HS-5 (cell line): ENCODE data around the gene NDUFV1.
"Not testable (repeated sequence)": the region's sequence is repeated elsewhere in the genome, so short reads cannot be mapped to it uniquely, and the experiment has no call there.

Experiments used
- DNase-seq: peaks from one replicate; pipeline ENCODE4 v3.0.0-alpha.2; 2012; ENCODE audit warnings: low read depth

The NDUFV1 gene

DNA sequence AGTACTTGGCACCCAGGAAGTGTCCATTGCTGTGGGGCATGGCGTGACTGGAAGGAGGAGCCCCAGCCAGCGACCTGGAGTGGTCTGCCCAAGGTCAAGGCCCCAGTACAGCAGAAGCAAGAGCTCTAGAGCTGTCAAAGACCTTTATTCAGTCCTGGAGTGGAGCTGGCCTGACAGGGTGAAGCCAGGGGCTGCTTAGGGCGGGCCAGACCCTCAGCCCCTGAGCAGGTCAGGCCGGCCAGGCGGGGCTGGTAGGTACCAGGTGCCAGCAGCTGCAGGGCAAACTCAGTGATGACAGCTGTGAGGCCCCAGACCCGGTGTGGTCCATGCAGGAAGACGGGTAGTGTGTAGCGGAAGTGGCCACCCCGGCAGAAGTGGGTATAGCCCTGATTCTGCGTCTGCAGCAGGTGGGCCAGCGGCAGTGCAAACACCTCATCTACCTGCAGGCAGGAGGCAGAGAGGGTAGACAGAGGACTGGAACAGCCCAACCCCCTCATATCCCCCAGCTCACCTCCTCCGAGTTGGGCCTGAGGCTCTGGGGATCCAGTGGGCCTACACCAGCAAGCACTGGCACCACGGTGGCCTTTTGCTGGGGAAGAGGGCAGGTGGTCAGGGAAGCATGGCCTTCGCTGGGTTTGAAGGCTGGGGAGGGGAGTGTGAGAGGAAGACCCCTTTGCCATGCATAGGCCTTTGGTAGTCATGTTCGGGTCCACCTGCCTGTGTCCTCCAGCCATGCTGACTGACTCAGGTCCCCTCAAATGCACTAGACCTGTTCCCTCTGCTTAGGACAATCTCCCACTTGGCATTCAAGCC, 21.3 kb downstream of the NDUFV1 start:
- no peak for DNase-seq

DNA sequence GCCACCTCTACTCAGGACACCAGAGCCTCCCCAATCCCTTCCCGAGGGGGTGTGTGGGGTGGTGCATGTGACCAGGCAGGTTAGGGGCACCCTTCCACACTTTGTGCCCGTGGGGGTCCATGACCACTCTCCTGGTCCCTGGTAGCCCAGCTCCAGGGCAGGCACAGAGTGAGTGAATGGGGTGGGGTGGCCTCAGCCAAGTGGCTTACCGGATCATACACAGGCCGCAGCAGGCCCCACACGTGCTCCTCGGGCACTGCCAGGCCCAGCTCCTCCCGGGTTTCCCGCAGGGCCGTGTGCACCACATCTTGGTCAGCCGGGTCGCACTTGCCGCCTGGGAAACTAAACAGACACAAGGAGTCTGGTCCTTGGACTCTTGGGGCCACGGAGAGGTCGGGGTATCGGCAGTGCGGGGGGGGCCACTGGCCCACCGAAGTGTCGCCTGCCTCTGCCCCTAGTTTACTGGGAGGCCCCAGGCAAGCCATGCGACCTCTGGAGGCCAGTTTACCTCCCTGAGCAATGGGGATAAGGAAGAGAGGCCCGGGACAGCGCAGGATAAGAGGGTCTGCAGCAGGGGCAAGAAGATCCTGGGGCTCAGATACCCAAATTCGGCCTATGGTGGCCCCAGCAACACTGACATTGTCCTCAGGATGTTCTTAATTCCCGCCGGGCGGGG, 22.1 kb downstream of the NDUFV1 start:
- no peak for DNase-seq

DNA sequence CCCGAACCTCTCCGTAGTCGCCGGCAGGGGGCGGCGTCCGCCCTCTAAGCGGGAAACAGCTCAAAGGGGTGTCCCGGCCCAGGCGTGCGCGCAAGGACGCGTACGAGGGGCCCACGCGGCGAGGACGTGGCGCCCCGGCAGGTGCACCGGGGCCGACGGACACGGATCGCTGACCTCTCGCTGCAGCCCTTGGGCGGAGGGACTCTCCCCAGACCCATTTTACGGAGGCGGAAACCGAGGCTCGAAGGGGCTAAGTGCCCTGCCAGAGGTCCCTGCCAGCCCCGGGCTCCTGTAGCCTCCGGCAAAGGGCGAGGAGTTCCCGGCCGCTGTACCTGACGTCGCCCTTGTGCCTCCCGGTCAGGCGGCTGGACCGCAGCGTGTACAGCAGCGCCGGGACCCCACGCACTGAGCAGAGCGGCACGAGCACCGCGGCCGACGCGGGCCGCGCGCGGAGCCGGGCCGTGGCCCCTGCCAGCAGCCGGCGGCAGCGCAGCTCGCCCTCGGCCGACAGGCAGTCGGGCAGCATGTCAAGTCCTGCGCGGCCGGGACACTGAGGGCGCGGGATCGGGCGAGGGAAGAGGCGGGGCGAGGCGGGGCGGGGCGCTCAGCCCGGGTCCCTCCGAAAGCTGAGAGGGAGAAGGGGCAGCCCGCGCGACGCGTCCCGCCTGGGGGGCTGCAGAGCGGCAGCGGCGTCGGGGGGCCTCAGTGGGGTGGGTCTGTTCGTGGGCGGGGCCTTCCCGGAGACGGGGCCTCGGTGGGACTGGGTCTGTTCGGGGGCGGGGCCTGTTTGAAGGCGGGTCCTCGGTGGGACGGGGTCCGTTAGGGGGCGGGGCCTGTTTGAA, 22.9 kb downstream of the NDUFV1 start, which contains the start of gene NUDT8:
Gene NUDT8 (minus strand): TSS at position 552 of the 842 bp plus-strand sequence. CDS start 26 bp downstream, at position 526.
- peak; percentile 28 for DNase-seq

DNA sequence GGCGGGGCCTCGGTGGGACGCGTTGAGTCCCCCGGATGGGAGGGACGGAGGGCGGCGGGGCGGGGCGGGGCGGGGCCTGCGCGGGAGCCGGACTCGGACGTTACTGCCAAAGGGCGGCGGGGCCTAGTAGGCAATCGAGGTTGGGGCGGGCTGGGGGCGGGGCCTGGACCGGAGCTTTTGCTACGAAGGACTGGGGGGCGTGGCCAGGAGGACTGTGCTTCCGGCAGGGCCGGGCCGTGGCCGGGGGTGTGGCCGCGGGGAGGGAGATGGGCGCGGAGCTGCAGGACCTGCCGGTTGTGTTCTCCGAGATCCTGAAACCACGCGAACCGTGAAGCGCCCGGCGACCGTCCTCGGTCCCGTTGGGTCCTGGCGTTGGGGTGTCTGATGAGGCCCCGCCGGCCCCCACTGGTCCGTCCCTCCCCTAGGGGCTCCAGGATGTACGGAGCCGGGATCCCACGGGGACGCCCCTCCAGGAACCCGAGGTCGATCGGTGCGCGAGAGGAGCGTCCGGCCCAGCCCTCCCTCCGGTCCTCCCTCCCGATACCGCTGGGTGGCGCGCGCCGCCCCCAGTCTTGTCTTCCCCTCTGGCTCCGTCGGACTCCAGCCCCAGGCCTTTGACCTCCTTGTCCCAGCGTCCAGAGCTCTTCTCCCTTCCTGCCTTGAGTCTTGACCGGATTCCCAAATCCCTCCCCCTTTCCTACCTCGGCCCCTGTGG, 23.6 kb downstream of the NDUFV1 start:
- DNase-seq: peak; percentile 72

DNA sequence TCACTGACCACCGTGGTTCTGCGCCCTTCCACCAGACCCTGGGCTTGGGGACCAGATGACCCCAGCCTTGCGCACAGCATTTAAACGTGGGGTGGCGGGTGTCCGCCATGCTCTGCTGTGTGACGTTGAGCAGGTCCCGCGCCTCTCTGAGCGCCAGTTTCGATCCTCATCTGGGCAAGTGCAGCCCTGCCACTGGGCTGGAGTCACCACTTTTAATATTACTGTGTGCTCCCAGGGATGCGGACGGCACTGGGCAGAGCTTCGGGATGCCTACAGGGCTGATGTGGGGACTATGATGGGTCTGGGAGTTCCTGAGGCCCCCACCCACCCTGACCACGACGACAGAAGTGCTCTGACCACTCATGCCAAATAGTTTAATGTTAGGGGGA, 24.2 kb downstream of the NDUFV1 start:
- no peak for DNase-seq

DNA sequence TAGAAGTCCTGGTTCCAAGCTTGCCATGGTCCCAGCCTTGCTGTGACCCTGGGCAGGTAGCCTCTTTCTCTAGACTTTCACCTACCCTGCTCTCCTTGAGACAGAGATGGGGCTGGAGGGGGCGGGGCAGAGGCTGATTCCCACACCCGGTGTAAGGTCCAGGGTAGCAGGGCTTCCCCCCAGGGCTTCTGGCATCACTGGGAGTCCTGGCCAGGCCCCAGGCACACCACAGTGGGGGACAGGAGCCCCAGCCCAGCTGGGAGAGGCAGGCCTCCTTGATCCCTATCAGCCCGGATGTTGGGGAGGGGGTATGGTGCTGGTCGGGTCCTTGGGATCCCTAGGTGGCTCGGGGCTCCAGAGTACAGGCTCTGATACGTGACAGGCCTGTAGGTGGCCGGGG, 24.7 kb downstream of the NDUFV1 start:
- no peak for DNase-seq

DNA sequence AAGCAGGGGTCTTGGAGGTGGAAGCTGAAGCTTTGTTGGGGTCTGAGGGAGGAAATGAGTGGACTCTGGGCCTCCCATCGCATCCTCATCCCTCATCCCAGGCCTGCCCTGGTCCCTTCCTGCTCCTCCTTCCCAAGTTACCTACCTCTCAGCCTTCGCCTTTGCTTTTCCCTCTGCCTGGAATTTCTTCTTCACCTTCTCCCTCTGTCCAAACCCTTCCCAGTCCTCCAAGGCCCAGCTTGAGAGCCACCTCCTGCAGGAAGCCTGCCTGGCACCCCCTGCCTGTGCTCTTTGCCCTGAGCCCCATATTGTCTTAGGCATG, 25.1 kb downstream of the NDUFV1 start:
- DNase-seq: no peak

DNA sequence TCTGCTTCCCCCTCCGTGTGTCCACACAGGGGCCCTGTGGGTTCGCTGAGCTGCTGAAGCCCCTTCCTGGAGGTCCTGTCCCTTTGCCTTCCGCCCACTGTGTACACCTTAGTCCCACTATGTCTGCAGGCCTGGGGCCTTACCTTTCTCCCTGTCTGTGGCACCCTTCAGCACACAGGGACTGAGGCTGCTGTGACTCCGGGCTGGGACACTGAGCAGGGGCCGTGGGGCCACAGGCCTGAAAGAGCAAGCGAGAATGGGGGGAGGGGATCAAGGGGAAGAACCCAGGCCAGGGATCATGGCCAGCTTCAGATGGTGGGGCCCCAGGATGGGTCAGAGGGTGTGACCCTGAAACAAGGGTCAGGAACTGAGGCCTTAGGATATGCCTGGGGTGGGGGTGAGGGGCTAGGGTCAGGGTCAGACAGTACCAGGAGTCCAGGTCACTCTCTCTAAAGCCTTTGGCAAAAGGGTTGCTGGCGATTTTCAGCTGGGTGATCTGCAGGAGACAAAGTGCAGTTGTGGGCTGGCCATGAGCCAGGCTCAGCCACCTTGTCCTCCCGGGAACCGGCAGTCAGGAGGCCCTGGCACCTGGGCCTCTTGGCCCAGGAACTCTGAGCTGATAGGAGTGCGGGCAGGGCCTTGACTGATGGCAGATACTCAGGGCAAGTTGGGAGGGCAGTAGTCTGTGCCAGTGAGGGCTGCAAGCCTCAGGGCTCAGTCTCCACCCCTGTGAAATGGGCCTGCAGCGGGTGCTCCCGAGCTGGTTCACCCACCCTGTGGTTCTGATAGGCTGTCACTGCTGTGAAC, 25.6 kb downstream of the NDUFV1 start:
- no peak for DNase-seq

DNA sequence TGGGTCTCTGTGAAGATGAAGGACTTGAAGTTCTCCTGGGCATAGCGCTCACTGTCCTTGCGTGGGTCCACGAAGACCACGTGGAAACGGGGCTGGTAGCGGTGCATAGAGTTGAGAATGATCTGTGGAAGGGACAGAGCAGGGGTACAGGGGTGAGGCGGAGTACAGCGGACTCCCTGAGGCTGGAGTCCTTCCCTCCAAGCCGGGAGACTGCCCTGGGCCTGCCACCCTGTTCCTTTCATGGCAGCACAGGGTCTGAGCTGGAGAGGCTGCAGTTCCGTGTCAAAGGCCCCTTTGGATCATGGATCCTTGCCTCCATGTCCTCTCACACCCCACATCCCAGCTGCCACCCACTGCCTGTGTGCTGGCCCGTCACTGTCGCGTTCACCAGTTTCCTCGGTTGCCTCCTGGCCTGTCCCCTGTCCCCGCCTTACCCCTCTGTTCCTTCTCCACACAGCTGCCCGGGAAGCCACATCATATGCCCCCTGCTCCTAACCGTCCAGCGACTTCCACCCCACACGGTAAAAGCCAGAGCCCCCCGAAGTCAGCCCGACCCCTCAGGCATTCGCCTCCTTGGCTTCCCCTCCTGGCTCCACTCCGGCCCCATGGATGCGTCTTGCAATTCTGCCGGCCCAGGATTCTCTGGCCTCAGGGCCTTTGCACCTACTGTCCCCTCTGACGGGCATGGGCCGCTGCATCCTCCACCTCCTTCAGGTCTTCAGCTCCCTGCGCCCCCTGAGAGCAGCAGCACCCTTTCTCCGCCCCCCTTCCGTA, 26.4 kb downstream of the NDUFV1 start:
- DNase-seq: no peak

DNA sequence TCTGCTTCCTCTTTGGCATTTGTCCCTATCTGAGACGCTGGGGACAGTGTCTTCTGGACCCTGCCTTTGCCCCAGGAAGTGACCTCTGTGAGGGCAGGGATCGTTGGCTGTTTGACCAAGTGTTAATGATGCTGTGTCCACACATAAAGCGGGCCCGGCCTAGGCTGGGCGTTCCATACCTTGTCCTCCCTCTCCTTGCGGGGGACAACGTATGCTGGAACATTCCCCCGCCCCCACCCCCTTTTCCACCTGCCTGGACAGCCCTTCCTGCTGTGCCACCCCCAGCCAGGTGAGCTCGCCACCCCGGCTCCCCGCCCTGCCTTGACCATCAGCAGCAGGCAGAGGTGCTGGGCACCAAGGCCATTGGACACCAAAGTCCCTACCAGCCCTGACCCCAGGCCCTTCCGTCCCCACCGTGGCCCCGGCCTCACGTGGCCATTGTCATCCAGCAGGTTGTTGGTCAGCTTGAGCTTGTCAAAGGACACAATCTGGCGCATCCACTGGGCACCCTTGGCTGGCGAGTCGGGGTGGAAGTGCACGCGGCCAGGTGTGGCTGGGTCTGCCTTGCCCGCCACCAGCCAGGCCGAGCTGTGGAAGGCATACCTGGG, 27.1 kb downstream of the NDUFV1 start:
- DNase-seq: no peak

DNA sequence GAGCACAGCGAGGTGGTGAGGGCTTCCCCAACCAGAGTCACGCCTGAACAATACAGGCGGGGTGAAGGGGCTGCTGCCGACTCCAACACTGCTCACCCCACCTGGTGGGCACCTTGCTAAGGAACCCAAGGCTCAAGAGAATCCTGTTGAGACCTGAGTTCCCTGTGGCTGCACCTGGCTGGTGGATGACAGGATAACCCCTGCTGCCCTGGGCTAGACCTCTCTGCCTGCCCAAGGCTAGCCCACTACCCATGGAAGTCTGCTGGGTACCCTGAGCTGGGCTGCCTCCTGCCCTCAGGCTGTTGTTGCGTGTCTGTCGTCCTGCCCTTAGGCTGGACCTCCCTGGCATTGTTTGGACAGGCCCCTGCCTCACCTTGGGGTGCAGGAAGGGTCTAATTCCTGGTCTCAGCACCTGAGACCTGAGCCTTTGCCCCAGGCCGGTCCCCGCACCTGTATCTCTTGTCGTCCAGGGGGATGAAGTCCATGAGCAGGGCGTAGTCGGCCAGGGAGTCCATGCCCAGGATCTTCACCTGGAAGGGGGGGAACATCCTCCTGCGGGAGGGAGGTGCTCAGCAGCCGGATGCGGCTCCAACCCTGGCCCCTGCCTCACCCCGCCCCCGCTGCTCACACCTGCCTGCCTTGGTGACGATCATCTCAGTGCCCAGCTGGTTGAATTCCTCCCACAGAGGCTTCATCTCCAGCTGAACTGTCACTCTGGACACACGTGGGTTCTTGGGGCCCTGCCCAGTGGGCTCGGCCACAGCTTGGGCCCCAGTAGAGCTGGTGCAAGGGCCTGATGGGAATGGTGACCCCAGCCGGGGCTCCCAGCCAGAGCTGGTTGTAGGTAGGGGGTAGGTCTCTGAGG, 27.9 kb downstream of the NDUFV1 start:
- DNase-seq: no peak

DNA sequence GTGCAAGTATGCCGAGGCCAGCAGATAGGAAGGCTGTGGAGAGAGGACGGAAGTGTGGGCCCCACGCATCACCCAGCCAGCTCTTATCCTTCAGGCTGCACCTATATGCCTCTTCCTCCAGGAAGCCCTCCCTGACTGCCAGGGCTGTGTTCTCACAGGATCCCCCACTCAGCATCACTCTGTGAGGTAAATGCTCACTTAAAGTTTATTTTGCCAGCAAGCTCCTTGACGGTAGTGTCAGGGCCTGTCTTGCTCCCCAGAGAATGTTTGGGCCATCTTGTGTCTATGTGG, 28.4 kb downstream of the NDUFV1 start:
- DNase-seq: no peak

DNA sequence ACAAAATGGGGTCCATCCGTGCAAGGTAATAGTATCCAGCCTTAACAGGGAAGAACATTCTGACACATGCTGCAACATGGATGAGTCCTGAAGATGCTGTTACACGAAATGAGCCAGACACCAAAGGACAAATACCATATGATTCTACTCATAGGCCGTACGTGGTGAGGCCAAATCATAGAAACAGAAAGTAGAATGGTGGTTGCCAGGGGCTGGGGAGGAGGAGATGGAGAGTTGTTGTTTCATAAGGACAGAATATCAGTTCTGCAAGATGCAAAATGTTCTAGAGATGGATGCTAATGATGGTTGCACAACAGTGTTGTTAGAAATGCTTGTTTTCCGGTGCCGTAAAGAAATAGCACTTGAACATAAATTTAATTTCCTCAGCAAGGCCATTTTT, 30.2 kb downstream of the NDUFV1 start:
- no peak for DNase-seq

DNA sequence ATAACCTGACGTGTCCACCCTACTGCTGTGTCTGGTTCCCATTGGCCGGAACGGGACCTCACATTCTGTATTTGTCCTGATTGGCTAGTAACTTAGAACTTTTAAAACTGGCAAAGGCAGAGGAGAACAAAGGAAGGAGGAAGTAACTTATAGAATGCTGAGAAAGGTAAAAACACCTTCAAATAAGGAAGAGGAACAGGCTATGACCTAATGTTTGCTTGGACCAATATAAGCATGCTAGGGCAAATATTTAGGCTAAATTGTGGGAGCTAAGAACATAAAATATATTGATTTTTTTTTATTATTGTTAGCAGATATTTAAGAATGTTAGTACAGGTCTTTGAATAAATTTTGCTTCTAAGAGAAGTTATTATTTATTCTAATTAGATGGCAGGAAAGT, 30.7 kb downstream of the NDUFV1 start:
- DNase-seq: not testable (repeated sequence)

DNA sequence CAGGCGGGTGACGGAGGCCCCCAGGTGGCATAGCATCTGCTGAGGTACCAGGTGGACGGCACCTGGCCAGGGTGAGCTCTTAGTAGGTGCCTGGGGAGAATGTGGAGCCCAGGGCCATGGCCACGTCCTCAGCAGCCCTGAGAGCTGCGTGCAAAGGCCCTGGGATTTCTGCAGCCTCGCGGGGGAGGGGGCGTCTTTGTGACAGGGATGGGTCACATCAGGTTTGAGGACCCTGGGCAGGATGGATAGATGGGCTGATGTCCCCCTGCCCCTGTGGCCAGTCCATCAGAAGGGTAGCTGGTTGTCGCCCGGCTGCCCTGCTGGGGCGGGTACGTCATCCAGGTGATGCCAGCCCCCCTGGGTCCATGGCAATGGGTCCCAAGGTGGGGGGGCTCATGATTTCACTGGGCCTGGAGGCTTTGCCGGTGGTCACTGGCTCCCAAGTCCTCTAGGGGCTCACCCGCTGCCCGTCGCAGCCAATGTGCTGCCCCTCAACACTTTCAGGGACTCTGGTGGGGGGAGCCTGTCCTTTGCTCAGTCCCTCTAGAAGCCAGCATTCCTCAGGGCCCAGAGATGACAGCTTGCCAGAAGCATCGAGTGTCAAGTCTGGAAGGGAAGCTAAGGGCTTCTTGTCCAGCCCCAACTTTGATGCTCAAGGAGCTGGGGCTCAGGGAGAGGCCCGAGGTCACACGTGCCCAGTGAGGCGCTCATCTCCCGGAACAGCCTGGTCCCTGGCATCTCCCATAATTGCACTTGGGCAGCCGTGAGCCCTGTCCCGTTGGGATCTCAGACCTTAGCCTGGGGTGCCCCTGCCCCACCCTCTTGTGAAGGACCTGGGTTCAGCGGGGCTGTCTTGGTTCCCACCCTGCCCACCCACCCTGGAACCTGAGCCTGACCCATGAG, 32.0 kb downstream of the NDUFV1 start:
- no peak for DNase-seq

DNA sequence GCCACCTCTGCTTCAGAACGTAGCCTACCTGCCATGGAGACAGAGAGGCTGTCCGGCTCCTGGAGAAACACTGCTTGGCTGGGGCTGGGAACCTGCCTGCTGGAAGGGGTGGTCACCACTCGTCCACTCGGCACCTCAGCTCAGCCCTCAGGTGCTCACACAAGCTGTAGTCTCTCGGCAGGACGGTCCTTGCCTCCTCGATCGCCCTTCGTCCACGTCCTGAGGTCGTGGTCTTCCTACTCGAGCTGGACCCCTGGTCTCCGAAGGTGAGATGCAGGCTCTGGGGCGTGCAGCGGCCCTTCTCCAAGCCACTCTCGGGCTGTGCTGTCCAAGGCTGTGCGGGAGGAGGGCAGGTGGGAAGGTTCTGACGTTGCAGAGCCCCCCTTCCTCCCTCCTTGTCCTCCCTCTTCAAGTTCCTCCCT, 32.7 kb downstream of the NDUFV1 start, which contains the start of gene TBX10:
Gene TBX10 (minus strand): TSS at position 326 of the 422 bp plus-strand sequence. CDS start 291 bp downstream, at position 35.
- DNase-seq: no peak

DNA sequence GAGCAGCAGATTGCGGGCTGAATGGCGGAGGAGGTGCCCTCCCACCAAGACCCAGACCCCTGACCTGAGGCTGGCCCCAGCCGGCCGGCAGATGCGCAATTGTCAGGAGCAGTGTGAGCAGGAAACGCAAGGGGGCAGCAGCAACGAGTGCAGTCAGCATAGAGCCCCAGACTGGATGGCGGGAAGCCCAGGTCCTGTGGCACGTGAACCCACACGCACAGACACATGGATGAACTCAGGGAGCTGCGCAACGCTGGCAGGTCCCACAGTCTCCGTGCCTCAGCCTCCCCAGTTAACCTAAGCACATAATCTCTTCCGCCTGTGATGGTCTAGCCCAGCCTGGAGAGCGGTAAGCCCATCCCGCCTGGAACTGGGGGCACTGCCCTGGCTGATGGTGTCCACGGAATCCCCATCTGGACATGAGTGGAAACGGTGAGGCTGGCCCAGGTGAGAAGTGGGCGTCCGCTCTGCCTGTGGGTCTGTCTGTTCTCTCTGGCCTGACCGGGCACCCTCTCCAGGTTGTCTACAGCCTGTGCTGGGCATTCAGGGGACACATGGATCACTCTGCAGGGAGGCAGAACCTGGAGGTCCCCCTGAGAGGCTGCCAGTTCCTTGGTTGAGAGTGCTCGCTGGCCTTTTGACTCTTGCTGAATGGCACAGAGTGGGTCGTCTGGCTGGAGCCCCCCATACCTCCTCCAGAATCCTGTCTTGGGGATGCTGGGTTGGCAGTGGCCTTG, 33.5 kb downstream of the NDUFV1 start:
- no peak for DNase-seq
